ENCODE results near the gene ANKRD34C. TPM values are rescaled to one million over a fixed set of nuclear protein-coding genes. Genes with fewer than 3 reads are reported as not detected.

ANKRD34C gene
- total and polyA plus RNA-seq, 2 of the 8 experiments (the other 6 are each of a cell fraction or from before 2014, with no cell fraction given): 0.02 TPM; not detected in 1

DNA sequence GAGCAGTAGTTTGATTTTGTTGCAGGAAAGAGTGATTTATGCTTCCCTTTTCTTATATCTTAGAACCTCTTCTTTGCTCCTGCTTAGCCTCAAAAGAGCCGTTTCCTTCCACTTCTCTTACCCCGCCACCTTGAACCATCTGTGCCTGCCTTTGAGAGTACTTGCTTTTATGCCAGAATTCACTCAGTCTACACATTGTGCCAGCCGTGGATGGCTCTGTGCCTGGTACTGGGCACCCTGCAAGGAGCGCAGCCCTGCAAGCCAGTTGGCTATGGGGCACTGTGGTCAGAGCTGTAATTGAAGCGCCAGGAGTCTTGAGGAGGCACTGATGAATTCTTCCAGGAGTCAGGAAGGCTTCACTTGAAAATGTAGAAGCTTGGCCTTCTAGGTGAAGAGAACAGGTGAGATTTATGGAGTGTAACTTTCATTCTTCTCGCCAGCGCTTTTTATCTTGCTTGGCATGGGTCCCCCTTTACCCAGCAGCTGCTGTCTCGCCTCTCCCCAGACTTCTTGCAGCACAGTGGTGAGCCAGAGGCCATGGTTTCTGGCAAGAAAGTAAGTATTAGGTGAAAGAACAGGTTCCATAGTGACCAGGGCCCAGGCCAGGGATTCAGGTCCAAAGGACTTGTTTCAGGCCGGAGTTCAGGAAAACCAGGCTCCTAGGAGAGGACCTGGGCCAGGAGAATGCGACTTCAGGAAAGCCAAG is 33.3 kb downstream of the ANKRD34C start:
- Histone ChIP-seq H3K27me3 (replicated peaks in 1 of 4; ENCODE audit: control insufficient read depth in 3 of 4, extremely low read depth in 1 of 4, insufficient read depth in 3 of 4, low read length in 3 of 4) (no peaks in the 10 kb centered on the region), H3K9me3 (ENCODE audit: insufficient read depth in 2 of 2, low read depth in 1 of 2, low read length in 1 of 2) (peaks cover 3 to 7% of the 10 kb centered on the region in 2 experiments; a peak in 2 of 4 replicates), H3K18ac (ENCODE audit: extremely low read depth, low read length) (no peak overlapping the region), H3K14ac (ENCODE audit: insufficient read length) (no peak overlapping the region), H3K23me2 (ENCODE audit: low read depth, low read length) (peaks cover 11% of the 10 kb centered on the region; the same call in 1 of the 2 replicates), H4K8ac (ENCODE audit: extremely low read depth, insufficient read depth, low read length) (no peak overlapping the region), H4K91ac (replicated peaks; ENCODE audit: insufficient read length, low read length) (no peak overlapping the region), H2BK120ac (replicated peaks; ENCODE audit: low read depth, low read length) (no peak overlapping the region), H3K79me2 (ENCODE audit: control insufficient read depth in 1 of 2, insufficient read depth in 2 of 2, low read length in 2 of 2) (peaks cover 0 to 18% of the 10 kb centered on the region in 2 experiments; a peak in 2 of 4 replicates), H4K5ac (ENCODE audit: insufficient read length, low read depth, low read length) (no peak overlapping the region), H3K4me3 (ENCODE audit: extremely low read depth in 1 of 4, insufficient read depth in 2 of 4, low read depth in 3 of 4, low read length in 4 of 4) (no peak overlapping the region), H3K9ac (replicated peaks in 1 of 4; ENCODE audit: extremely low read depth in 1 of 4, low read depth in 3 of 4, low read length in 3 of 4) (no peak overlapping the region), H3K4ac (replicated peaks; ENCODE audit: insufficient read length, low read depth, low read length) (no peak overlapping the region), H2BK5ac (ENCODE audit: low read depth, low read length) (no peak overlapping the region), H2BK20ac (ENCODE audit: low read length) (no peak overlapping the region), H3K56ac (replicated peaks; ENCODE audit: insufficient read length, low read depth, low read length) (no peak overlapping the region), H3K27ac (ENCODE audit: low read depth, low read length) (no peak overlapping the region), H2BK15ac (ENCODE audit: low read length) (no peak overlapping the region), H3K4me1 (replicated peaks in 1 of 4; ENCODE audit: control insufficient read depth in 3 of 4, insufficient read depth in 4 of 4, low read length in 3 of 4) (peaks cover 0 to 8% (median 5%) of the 10 kb centered on the region in 4 experiments; a peak in 4 of 7 replicates), H3K23ac (ENCODE audit: insufficient read length) (no peak overlapping the region), H3K36me3 (ENCODE audit: control insufficient read depth in 2 of 4, insufficient read depth in 4 of 4, low read length in 3 of 4) (peaks cover 20 to 58% (median 48%) of the 10 kb centered on the region in 4 experiments), H4K20me1 (replicated peaks in 1 of 2; ENCODE audit: control insufficient read depth in 1 of 2, insufficient read depth in 2 of 2, low read length in 2 of 2) (peaks cover 3 to 4% of the 10 kb centered on the region in 2 experiments), H3K4me2 (ENCODE audit: insufficient read depth in 1 of 2, low read depth in 2 of 2, low read length in 2 of 2) (no peak overlapping the region), H2BK12ac (ENCODE audit: low read depth, low read length) (no peak overlapping the region), H3K79me1 (ENCODE audit: low read depth, low read length) (peaks cover 4% of the 10 kb centered on the region; the same call in 1 of the 2 replicates), H2AK5ac (ENCODE audit: low read depth, low read length) (no peak overlapping the region), H2AFZ (ENCODE audit: low read length) (no peak overlapping the region)
- 81% methylated on average over 10 of the region's 10 CpGs; no CpG with 5 or more reads in 1 of the 2 experiments for WGBS, 2 experiments (ENCODE audit: extremely low coverage in 1 of 2, insufficient coverage in 1 of 2, insufficient read length in 1 of 2, insufficient replicate concordance in 2 of 2, low coverage in 1 of 2, low lambda C conversion rate in 2 of 2, missing lambda C conversion rate in 1 of 2)
- FAIRE-seq (no peak), DNase-seq (ENCODE audit: low read depth in 1 of 2, low spot score in 2 of 2) (no peak)
- CTCF ChIA-PET (ENCODE audit: partially characterized antibody): interaction anchor here (1.1 kb wide), 1 partner anchor 107 kb away, joined by 3 read pairs; no protein-coding TSS in a partner anchor
- POLR2A ChIA-PET (ENCODE audit: partially characterized antibody): no interaction called here
- TF ChIP-seq POLR2AphosphoS5 (IDR thresholded peaks at IDR 0.05; ENCODE audit: low read depth, low read length): no peak
- no peak for TF ChIP-seq SP4 (IDR thresholded peaks at IDR 0.05; ENCODE audit: low read length)
- TF ChIP-seq NRF1 (IDR thresholded peaks at IDR 0.05; ENCODE audit: low read depth, low read length): no peak
- TF ChIP-seq, protein P1, sequence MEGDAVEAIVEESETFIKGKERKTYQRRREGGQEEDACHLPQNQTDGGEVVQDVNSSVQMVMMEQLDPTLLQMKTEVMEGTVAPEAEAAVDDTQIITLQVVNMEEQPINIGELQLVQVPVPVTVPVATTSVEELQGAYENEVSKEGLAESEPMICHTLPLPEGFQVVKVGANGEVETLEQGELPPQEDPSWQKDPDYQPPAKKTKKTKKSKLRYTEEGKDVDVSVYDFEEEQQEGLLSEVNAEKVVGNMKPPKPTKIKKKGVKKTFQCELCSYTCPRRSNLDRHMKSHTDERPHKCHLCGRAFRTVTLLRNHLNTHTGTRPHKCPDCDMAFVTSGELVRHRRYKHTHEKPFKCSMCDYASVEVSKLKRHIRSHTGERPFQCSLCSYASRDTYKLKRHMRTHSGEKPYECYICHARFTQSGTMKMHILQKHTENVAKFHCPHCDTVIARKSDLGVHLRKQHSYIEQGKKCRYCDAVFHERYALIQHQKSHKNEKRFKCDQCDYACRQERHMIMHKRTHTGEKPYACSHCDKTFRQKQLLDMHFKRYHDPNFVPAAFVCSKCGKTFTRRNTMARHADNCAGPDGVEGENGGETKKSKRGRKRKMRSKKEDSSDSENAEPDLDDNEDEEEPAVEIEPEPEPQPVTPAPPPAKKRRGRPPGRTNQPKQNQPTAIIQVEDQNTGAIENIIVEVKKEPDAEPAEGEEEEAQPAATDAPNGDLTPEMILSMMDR (IDR thresholded peaks at IDR 0.05; ENCODE audit: control extremely low read depth in 1 of 3, insufficient read depth in 1 of 3, low read depth in 1 of 3, low read length in 3 of 3): no peak
- TF ChIP-seq KDM1A (IDR thresholded peaks at IDR 0.05; ENCODE audit: borderline replicate concordance, low read length): no peak
- TF ChIP-seq ZNF274 (IDR thresholded peaks at IDR 0.05; ENCODE audit: borderline replicate concordance, extremely low read depth, low read length): no peak
- TF ChIP-seq CEBPB (IDR thresholded peaks at IDR 0.05; ENCODE audit: low read depth, low read length): no peak
- no peak for TF ChIP-seq TEAD4 (IDR thresholded peaks at IDR 0.05; ENCODE audit: low read depth, low read length)
- no peak for TF ChIP-seq RXRA (IDR thresholded peaks at IDR 0.05; ENCODE audit: insufficient read depth, low read depth, low read length)
- no peak for TF ChIP-seq RAD21 (IDR thresholded peaks at IDR 0.05 in 1 of 2, conservative IDR thresholded peaks at IDR 0.05 in 1 of 2; ENCODE audit: low read depth in 2 of 2, low read length in 2 of 2)
